OCI-LY7 (cell line): Measurements from ENCODE around the gene CENPP.

ENCODE experiments used
- CTCF ChIP-seq: fragments of 200-600 bp; sonication (generic); conservative IDR thresholded peaks from 2 replicates; pipeline ENCODE4 v1.5.1; 2014; ENCODE audit warnings: mild to moderate bottlenecking, antibody characterized with exemption, low read length, moderate library complexity, mixed read lengths
- EZH2phosphoT487 ChIP-seq: fragments of 200-600 bp; sonication (generic); IDR thresholded peaks from 2 replicates; pipeline ENCODE4 v1.6.1; 2018; ENCODE audit warnings: low read depth, borderline replicate concordance, mild to moderate bottlenecking, mixed run types, antibody characterized with exemption, low read length, moderate library complexity, mixed read lengths

DNA sequence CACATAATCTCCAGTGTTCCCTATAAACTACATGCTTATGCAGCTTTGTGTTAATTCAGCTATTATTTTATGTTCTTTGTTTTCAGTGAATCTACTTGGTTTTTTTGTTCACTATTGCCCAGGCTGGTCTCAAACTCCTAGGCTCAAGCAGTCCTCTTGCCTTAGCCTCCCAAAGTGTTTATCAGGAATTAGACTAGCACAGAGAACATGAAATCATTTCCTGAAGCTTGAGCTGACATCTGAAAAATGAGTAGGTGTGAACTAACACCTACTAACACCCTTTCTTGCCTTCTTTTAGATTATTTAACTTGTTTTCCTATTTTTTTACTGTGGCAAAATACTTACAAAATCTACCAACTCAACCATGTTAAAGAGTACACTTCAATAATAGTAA, 25.0 kb downstream of the CENPP start:
- TF ChIP-seq CTCF, result no peak
- no peak for TF ChIP-seq EZH2phosphoT487
